ENCODE data around the gene DAP.
"Not testable (repeated sequence)": the region's sequence is repeated elsewhere in the genome, so short reads cannot be mapped to it uniquely, and the experiment has no call there.

Gene DAP

DNA sequence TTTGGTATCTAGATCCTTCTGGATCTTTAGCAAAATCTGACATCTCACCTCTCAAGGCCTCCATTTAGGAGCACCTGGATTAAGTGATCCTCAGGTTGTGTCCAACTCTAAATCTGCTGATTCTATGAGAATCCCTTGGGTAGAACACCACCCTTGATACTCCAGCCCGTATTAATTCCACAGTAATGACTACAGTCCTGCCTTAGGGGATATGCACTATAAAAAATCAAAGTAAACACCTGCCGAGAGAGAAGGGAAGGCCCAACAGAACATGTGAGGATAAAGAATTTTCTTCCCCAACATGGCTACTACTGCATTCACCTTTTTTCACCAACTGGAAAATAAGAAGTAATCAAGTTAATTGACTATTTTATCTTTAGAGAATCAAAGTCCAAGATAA, 27.6 kb downstream of the DAP start:
- DNase-seq: no peak

DNA sequence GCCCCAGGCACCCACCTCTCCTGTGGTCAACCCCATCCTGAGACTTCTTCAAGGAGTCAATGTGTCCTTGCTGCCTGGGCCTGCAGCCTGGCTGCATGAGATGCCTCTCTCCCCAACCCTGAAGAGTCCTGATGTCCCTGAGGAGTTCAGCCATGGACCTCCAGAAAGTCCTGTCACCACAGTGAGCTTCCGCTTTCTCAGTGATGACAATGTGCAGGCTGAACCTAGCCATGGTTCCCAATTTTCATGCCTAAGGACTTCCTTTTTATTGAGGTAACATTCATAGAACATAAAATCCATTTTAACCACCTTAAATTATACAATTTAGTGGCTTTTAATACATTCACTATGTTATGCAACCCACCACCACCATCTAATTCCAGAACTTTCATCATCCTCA, 29.1 kb downstream of the DAP start:
- DNase-seq: no peak

DNA sequence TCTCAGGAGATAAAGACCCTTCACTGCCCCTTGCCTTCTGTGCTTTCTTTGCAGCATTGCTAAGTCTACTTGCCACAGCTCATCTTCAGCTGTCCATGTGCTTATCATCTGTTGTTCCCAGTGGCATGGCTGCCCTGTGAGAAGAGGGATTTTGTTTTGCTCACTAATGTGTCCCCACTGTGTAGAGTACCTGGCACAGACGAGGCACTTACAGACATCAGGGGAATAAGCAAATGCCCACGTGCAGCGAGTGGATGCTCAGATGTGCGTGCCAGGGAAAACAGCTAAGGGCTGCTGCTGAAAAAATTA, 31.0 kb downstream of the DAP start:
- DNase-seq: no peak

DNA sequence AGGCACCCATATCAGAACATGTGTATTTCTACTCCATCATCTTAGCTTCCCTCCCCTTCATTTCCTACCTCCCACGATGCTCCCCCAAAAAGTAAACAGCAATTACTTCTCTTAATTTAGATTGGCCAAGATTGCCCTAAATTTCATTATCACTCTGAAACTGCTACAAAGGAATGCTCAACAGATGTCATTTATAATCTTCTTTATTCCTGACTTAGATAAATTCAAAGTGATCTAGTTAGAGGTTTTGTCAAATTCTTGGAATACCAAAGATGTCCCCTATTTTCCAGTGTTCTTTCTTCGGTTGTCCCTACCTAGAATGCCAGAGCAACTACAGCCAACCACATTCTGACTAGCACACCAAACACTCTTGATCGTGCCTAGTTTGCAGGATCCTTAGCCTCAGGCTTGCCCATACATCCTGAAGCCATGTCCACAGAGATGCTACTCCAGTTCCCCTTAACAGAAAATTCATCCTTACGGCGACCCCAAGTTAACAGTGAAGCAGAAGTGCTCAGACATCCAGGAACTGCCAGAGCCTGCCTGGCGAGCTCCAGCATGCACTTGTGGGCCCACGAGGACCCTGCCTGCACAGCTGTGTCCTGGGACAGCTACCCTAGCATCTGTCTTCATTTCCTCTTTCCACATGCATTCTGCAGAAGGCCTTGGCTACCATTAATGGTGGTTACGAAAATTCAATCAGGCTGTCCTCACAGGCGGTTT, 31.6 kb downstream of the DAP start:
- no peak for DNase-seq

DNA sequence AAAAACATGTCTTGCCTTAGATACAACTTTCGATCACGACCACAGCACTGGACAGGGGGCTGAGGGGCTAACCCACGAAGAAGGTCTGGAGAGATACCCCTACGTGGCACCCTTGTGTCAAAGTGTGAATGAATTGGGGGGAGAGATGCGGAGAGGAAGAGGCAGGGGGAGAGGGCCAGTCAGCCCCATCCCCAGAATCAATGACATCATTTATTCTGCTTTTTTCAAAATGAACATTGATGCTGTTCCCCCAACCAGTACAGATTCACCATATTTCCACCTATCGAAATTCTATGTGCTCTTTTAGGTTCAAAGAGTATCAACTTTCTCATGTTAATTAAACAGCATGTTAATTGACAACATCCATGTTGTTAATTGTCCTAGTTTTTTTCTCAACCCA, 32.4 kb downstream of the DAP start:
- no peak for DNase-seq

DNA sequence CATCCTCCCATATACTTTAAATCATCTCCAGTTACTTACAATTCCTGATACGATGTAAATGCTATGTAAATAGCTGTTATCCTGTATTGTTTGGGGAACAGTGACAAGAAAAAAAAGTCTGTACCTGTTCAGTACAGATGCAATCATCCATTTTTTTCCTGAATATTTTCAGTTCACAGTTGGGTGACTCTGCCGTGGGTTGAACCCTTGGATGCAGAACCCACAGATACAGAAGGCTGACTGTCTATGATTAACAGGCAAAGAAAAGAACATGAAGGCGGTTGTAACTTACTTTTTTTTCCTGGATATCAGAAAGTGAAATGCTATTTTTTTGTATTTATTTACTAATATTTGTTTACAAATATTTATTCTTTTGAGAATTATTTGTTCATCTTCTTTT, 33.2 kb downstream of the DAP start:
- DNase-seq: no peak

DNA sequence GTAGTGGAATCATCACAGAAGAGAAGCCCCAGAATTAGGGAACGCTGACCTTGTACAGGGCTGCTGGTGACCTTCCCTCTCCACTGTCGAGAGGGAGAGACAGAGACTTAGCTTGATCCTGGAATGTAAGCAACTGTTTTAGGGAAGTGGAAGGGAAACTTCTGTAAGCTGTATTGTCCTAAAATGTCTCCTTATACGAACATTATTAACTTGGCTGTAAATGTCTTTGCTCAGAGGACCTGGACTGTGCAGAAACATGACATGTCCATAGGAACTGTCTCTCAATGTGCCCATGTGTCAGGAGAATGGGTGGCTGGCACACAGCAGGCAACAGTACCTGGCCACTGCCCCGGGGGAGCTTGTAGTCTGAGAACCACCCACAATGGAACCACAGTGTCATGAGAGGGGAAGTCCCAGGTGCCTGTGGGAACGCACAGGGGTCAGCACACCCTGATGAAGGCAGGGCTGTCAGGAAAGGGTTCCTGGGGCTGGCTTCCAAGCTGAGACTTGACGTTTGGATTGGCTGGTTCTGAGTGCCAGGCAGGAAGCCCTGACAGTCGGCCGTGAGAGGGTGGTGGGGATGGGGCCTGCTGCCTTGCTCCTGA, 34.0 kb downstream of the DAP start:
- no peak for DNase-seq

DNA sequence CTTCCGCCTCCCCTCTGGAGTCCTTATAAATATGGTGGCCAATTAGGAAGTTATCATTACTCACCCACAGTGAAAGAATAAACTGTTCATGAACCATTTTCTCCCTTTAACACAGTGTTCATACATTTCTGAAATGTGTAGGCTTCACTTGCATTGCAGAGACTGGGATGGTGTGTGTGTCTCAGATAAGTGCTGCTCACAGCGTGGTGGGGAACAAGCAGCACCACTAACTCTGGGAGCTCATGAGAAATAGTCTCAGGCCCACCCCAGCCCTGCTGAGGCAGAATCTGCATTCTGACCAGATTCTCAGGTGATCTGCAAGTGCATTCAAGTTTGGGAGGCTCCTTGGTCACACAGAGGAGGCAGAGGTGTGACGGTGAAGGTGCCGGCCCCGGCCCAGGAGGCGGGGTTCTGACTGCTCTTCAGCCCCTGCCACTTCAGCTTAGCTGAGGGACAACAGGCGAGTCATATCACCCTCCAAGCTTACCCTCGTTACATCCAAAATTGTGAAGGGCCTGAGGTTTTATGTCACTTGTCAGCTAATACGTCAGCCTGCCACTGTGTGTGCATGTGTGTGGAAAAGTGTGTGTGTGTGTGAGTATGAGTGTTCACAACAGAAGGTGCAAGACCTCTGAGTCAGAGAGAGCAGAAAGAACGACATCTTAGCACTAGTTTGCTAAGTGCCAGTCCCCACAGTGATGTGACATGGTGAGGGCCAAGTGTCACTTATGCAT, 34.7 kb downstream of the DAP start:
- DNase-seq: no peak

DNA sequence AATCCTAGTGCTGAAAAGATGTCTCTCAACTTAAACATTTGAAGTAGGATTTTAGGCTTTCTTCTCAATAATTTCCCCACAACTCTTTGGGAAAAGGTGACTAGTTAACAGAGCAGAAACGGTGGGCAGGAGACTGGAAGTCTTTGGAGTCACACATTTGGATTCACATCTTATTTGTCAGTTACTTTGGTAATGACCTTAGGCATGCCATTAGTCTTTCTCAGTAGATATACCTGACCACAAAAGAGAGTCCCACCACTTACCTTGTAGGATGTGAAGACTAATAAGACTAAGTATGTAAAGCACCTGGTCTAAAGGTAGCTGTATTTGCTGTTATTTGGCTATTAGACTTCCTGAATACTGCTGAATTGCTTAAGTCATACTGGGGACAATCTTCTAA, 35.4 kb downstream of the DAP start:
- DNase-seq: no peak

DNA sequence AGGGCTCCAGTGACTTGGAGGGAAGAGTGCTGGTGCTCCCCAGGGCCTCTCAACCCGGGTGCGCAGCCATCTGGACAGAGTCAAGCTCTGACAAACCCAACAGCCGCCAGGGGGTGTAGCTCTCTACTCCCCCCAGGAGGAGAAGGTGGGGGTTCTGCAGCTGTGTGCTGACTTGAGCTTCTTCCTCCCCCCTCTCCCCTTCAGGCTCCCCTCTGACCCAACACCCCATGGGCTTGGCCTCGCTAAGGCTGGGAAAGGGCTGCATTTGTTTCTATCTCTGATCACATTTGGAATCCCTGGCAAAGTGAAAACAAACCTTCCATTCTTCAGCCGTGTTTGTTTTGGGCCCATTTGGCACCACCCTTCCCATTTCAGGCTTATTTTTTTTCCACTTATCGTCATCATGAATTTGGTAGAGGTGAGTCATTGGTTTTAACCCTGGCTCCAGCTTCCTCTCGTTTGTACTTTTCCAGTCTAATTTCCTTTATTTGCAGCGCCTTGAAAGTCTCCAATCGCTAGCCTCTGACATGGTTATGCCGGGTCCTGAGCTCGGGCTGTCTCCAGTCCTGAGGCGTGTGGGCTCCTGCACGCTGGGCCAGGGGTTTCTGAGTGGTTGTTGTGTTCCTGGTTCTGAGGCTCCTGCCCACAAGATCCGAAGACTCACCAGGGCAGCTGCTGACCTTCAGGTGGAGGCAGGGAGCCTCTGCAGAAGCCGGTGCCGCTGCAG, 36.1 kb downstream of the DAP start:
- DNase-seq: no peak

DNA sequence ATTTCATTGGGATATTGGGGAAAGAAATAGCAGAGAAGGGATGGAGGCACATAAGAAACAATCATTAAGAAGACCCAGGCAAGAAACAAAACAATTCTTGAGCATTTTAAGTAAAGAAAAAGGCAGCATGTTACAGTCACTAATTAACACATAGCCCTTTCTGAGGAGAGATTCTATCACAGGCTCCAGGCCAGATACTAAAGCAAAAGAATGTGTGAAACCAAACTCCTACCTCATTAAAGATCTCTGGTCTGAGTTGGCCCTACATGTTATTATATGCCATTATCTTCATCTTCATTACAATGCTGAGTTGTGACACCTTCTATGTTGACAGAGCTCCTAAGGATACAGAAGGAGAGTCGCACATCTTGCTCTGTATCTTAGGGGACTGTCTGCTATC, 37.5 kb downstream of the DAP start:
- DNase-seq: no peak

DNA sequence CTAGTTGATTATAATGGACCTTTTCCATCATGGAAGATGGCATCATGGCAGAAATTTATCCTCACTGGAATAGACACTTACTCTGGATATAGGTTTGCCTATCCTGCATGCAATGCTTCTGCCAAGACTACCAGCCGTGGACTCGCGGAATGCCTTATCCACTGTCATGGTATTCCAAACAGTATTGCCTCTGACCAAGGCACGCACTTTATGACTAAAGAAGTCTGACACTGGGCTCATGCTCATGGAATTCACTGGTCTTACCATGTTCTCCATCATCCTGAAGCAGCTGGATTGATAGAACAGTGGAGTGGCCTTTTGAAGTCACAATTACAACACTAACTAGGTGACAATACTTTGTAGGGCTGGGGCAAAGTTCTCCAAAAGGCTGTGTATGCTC, 40.3 kb downstream of the DAP start:
- DNase-seq: not testable (repeated sequence)

DNA sequence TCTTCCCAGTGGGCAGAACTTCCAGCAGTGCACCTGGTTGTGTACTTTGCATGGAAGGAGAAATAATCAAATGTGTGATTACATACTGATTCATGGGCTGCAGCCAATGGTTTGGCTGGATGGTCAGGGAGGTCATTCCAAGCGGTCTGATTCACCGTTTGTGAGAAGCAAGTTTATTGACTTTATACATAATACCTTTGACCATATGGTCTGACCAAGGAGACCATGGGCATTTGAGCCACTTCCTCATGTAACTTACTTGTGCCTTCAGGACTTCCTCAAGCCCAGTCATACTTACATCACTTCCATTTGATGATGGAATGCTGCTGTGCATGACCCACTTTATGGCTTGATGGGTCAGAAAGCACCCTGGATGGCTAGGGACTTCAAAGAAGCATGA, 41.1 kb downstream of the DAP start:
- DNase-seq: no peak

DNA sequence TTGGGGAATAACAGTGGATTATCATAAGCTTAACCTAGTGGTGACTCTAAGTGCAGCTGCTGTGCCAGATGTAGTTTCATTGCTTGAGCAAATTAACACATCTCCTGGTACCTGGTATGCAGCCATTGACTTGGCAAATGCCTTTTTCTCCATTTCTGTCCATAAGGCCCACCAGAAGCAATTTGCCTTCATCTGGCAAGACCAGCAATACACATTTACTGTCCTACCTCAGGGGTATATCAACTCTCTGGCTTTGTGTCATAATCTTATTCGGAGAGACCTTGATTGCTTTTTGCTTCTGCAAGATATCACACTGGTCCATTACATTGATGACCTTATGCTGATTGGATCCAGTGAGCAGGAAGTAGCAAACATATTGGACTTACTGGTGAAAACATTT, 42.4 kb downstream of the DAP start:
- not testable (repeated sequence) for DNase-seq

DNA sequence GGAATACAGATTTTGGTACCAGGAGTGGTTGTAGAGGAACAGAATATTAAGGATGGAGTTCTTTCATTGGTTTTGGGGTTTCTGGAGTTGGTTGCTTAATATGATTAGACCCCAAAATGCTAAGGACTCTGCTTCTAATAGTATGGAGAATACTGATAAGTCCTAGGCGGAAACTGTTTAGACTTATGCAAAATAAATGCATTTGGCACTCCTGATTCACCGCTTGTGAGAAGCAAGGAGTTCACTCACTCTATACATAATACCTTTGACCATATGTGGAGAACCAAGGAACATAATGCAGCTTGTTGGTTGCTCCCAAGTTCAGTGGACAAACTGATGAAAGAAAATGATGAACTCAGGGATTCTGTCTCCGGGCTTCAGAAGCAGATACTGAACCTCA, 44.2 kb downstream of the DAP start:
- not testable (repeated sequence) for DNase-seq

DNA sequence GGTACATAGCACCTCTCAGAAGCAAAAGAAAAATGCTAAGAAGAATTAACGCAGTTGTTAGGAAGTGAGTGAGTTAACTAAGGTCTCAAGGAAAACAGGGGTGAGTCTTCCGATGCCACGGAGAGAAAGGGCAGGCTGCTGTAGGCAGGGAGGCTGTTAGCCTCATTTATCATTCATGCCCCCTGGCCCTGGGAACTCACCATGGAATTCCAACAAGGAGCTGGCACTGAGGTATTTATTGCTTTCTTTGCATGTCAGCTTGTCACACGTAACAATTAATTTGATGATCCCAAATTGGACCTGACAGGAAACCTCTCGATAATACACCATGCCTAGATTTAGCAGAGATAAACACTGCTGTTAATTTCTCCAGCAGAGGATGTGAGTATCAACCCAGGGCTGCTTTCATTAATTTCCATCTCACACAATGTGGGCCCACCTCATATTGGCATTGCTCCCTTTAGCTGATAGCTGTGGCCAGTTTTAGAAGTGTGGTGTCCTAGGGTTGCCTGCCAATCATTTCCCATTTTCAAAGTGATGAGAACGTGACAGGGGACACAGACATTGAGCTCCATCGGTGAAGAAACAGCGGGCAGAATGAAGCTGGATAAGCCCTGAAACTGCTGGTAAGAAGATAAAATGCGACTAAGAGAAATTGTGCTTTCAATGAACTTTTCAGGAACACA, 45.3 kb downstream of the DAP start:
- no peak for DNase-seq

DNA sequence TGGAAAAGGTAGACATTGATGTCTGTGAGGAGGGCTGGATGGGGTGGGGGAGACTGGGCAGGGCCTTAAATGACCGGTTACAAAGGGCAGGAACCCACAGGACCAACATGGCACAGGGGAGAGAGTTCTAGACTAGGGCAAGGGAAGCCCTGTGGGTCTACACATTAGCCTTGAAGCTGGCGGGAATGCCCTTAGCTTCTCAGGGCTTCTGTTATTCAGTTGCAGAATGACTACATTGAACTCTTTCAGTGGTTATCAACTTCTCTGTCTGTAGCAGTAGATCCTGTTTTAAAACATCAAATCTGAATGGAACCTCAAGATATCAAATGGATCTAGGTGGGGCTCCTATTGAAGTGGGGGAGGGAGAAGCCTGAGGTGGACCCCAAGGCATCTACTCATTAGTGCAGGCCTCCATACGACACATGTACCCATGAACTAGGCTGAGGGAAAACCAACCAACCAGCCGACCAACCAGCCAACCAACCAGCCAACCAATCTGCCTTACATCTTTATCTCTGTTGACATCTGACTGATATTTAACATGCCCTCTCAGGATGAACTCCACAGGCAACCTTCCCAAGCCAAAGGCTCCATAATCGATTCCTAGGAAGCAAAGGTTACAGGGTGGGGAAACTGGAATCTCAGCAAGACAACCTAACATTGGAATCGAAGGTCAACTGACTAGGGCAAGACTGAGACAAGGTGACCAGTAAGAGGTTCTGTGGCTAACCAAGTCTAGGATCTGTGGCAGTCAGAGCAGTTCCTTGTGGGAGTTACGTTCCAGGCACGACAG, 48.3 kb downstream of the DAP start:
- DNase-seq: no peak

DNA sequence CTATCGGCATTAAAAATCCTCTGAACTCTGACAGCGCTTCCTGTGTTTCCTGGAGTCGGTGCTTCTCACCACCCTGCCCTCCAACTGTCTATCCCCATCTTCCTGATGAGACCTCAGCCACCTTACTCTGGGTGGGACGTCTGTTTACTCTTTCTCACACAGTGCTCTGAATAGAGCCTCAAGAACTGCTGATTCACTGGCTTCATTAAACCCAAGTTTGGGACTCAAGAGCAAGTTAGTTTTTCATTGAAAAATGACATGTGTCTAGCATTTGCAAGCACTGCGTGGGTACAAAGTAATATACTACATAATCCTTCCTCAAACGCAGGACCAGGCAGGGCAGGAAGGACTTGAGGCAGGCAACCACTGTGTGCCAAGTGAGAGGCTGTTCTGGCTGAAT, 49.5 kb downstream of the DAP start:
- DNase-seq: no peak

DNA sequence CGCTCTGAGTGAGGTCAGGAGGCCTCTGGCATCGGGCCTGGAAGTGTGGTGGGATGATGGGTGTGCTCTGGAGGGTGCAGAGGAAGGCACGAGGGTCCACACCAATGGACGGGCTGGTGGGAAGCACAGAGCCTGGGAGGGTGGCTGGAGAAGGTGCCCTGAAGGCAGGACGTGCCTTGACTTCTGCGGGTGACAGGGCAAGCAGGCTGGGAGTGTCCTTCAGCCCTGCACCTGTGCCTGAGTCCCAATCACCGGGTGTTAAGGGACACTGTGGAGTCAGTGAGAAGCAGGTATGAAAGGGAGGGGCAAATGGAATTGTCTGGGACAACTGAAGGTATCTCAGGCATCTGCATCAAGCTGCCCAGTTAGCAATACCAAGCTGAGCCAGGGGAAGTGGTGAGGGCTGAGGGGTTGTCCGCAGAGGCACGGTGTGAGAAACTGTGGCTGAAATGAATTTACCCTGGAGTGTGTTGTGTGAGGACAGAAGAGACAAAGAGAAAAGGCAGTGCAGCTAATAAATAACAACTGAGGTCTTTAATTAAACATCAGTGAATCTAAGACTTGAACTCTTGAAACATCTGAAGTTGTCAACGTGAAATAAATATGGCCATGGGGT, 50.4 kb downstream of the DAP start:
- DNase-seq: no peak

DNA sequence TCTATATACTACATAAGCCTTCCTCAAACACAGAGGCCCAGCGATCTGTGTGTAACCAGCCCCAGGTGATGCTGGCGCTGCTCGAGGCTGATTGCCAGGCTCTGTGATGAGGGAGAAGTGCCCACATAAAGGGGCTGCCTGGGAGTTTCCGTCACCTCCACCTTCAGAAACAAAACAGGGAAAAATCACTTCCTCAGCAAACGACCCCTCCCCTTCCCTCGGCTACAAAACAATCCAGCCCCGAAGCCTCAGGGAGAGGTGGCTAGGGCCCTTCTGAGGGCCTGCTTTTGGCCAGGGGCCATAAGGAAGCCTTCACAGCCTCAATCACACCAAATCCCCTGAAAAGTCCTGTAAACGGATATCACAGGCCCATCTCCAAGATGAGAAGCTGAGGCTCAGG, 51.1 kb downstream of the DAP start:
- no peak for DNase-seq

DNA sequence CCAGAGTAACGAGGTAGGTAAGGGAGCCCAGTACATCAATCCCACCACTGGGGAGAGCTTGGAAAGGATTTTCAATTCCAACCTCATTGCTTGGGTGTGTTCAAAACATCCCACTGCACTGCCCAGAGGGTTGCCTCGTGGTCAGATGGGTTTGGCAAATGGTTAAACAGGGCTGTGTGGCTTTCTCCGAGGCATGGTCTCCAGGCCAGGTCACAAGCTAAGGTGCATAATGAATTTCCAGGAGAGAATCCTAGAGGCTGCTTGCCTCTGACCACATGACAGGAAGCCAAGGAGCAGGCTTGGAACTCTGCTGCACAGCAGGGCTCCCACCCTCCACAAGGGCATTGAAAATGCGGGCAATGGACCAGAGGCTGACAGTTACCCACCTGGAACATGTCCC, 51.6 kb downstream of the DAP start:
- DNase-seq: no peak

Measured in CD4-positive, alpha-beta T cell treated with Interleukin-6 for 4 hours (primary cell).